HG03196 (cell line): ENCODE measurements around the gene PTBP3.
A peak's percentile ranks its signal among the peaks of the same experiment; 100 is the strongest.
"Not testable (repeated sequence)": the region's sequence is repeated elsewhere in the genome, so short reads cannot be mapped to it uniquely, and the experiment has no call there.

Source experiments
- ATAC-seq: cut with Tn5 transposase; IDR thresholded peaks from one replicate; pipeline ENCODE4 v1.9.1; 2021; ENCODE audit not compliant: unreplicated experiment

The PTBP3 gene

GRCh38 chr9:112274600-112274999, 58.8 kb downstream of the PTBP3 start:
- ATAC-seq = no peak

DNA sequence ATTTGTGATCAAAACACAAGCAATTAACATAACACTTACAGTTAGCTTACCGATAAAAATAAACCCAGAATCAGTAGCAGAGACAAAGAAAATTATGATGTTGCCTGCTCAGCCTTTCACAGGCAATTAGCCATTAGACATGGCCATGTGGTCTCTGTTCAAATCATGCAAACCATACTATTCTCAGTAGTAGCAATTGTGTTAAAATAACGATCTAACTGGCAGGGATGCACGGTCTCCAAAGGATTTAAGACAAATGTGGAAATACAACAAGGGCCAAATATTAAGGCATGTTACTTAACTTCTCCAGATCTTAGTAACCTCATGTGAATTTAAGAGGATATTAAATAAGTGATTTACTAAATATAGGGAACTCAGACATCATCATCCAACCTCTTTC, 59.5 kb downstream of the PTBP3 start:
- no peak for ATAC-seq

GRCh38 chr9:112271466-112272098, 61.8 kb downstream of the PTBP3 start:
- no peak for ATAC-seq

- ATAC-seq = no peak
Measured at GRCh38 chr9:112268413-112268812, 65.0 kb downstream of the PTBP3 start.

- ATAC-seq = not testable (repeated sequence)
Measured at GRCh38 chr9:112267086-112267485, 66.3 kb downstream of the PTBP3 start.

GRCh38 chr9:112265391-112265790, 68.0 kb downstream of the PTBP3 start:
- no peak for ATAC-seq

GRCh38 chr9:112262577-112262976, 70.8 kb downstream of the PTBP3 start:
- ATAC-seq = no peak

GRCh38 chr9:112261133-112261532, 72.3 kb downstream of the PTBP3 start:
- no peak for ATAC-seq

DNA sequence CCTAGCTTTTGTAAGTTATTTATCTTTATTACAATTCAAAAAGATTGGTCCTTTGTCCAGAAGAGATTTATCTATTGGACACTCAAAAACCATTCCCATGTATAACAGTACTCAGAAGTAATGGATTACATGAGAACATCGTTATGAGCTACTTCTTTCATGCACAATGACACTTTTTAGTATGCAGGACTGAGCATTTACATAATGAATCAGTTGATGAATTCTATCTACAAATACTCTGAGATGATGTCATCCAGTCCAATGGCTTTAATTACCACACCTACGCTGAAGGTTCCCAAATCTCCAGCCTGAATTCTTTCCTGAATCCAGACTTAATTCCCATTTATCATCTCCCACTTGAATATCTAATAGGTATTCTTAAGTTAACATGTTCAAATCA, 75.3 kb downstream of the PTBP3 start:
- ATAC-seq = no peak

DNA sequence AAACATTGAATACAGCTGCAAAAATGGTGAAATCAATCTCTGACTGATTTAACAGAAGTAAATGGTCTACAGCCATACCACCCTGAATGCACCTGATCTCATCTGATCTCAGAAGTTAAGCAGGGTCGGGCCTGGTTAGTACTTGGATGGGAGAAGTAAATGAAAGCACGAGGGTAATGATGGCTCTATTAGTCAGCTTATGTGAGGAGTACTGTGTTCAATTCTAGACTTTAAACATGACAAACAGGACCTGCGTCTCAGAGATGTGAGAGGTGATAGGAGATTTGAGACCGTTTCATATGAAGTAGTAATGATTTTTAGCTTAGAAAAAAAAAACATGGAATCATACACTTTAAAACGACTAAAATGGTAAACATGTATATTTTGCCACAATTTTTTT, 81.2 kb downstream of the PTBP3 start:
- no peak for ATAC-seq

GRCh38 chr9:112249277-112249676, 84.1 kb downstream of the PTBP3 start:
- peak; percentile 85 for ATAC-seq

- ATAC-seq = no peak
Measured at GRCh38 chr9:112248722-112249121, 84.7 kb downstream of the PTBP3 start.

GRCh38 chr9:112247090-112247489, 86.3 kb downstream of the PTBP3 start:
- ATAC-seq = no peak

DNA sequence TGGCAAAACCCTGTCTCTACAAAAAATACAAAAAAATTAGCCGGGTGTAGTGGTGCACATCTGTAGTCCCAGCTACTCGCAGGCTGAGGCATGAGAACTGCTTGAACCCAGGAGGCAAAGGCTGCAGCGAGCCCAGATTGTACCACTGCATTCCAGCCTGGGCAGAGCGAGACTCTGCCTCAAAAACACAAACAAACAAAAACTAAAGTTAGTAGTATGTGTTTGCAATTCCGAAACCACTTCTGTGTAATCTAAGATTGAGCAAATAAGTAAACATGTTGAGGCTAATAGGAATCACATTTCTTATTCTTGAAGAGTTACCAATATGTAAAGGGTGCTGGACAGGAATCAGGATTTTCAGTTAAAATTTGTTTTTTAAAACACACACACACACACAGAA, 88.3 kb downstream of the PTBP3 start:
- ATAC-seq = no peak

GRCh38 chr9:112242147-112242804, 91.1 kb downstream of the PTBP3 start:
- no peak for ATAC-seq

- no peak for ATAC-seq
Measured at GRCh38 chr9:112241491-112241890, 91.9 kb downstream of the PTBP3 start.

DNA sequence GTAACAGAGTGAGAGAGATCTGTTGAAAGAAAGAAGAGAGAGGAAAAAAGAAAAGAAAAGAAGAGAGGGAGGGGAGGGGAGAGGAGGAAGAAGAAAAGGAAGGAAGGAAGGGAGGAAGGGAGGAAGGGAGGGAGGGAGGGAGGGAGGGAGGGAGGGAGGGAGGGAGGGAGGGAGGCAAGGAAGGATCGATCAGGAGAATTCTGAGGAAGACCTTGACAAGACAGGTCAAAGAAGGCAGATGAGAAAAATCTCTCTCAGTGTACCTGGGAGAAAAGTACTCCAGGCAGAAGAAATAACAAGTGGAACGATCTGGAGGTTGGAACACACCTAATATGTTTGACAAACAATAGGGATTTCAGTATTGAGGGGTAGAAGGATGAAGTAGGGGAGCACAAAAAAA, 93.7 kb downstream of the PTBP3 start:
- no peak for ATAC-seq

- no peak for ATAC-seq
Measured at GRCh38 chr9:112239284-112239683, 94.1 kb downstream of the PTBP3 start.

GRCh38 chr9:112234779-112235178, 98.6 kb downstream of the PTBP3 start:
- no peak for ATAC-seq

- ATAC-seq = no peak
Measured at GRCh38 chr9:112233769-112234168, 99.7 kb downstream of the PTBP3 start.

DNA sequence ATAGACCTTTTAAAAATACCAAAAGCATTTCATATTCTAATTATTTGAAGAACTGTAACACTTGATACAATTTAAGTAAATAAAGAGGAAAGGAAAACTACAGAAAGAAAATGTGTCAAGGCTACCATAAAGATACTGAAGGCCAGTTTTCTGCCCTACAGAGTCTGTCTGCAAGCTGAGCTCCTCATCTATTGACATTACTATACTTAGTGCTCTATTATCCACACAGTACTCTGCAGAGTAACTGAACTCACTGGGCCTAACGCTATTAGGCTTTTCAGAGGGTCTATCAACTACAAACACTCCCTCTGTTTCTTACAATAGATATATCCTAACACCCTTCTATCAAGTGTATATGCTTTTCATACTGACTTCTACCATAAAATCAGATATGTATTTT, 101.2 kb downstream of the PTBP3 start:
- ATAC-seq = no peak

- no peak for ATAC-seq
Measured at GRCh38 chr9:112226091-112226490, 107.3 kb downstream of the PTBP3 start.
